ENCODE data around the gene RNF149.

DNA sequence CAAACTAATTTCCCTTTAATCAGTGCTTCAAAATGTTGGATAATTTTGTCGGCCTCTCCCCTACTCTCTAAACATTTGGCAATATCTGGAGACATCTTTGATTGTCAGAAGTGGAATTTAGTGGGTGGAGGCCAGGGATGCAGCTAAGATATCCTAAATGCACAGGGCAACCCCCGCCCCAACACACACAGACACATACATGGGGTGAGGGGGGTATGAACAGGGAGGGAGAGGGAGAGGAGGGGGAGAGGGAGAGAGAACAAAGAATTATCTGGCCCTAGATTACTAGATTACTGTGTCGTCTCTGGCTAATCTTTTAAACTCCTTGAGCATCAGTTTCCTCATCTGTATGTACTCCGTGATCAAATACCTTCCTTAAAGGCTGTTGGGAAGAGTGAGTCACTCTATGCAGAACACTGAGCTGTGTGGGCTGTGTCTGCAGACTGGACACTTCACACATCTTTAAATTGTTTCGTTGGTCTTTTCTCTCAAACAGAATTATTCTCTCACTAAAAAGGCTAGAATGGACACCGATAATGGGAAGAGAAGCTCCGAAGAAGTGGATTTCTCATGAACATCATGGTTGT lies 2.9 kb downstream of the RNF149 start:
- TF ChIP-seq, protein P1, sequence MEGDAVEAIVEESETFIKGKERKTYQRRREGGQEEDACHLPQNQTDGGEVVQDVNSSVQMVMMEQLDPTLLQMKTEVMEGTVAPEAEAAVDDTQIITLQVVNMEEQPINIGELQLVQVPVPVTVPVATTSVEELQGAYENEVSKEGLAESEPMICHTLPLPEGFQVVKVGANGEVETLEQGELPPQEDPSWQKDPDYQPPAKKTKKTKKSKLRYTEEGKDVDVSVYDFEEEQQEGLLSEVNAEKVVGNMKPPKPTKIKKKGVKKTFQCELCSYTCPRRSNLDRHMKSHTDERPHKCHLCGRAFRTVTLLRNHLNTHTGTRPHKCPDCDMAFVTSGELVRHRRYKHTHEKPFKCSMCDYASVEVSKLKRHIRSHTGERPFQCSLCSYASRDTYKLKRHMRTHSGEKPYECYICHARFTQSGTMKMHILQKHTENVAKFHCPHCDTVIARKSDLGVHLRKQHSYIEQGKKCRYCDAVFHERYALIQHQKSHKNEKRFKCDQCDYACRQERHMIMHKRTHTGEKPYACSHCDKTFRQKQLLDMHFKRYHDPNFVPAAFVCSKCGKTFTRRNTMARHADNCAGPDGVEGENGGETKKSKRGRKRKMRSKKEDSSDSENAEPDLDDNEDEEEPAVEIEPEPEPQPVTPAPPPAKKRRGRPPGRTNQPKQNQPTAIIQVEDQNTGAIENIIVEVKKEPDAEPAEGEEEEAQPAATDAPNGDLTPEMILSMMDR (IDR thresholded peaks at IDR 0.05), result no peak
- no peak for TF ChIP-seq POLR2AphosphoS5 (IDR thresholded peaks at IDR 0.05)
- TF ChIP-seq POLR2A (IDR thresholded peaks at IDR 0.05), result no peak
- TF ChIP-seq EP300 (IDR thresholded peaks at IDR 0.05; ENCODE audit: low read depth), result no peak
